ENCODE measurements around the gene COL1A1.

Gene COL1A1

GRCh38 chr17:50213026-50214022 lies 11.9 kb upstream of the COL1A1 start:
- DNase-seq = peak; percentile 60 to 73 (median 63)

- DNase-seq = no peak
Measured at GRCh38 chr17:50212121-50212843, 10.9 kb upstream of the COL1A1 start.

GRCh38 chr17:50211249-50212120 lies 10.1 kb upstream of the COL1A1 start:
- no peak for DNase-seq

GRCh38 chr17:50210240-50211225 lies 9.1 kb upstream of the COL1A1 start:
- peak in 2 of 3 donors; percentile 32 to 43 for DNase-seq

- DNase-seq = peak in 1 of 3 donors; percentile 57
Measured at GRCh38 chr17:50209472-50210239, 8.2 kb upstream of the COL1A1 start.

- no peak for DNase-seq
Measured at GRCh38 chr17:50209133-50209471, 7.7 kb upstream of the COL1A1 start.

- no peak for DNase-seq
Measured at GRCh38 chr17:50208611-50209061, 7.2 kb upstream of the COL1A1 start.

- no peak for DNase-seq
Measured at GRCh38 chr17:50207792-50208567, 6.5 kb upstream of the COL1A1 start.

- DNase-seq = no peak
Measured at GRCh38 chr17:50207315-50207714, 5.9 kb upstream of the COL1A1 start.

GRCh38 chr17:50206604-50207293 lies 5.3 kb upstream of the COL1A1 start:
- DNase-seq = no peak

- DNase-seq = no peak
Measured at GRCh38 chr17:50205963-50206505, 4.6 kb upstream of the COL1A1 start.

- no peak for DNase-seq
Measured at GRCh38 chr17:50205111-50205962, 3.9 kb upstream of the COL1A1 start.

GRCh38 chr17:50204431-50204830 lies 3.0 kb upstream of the COL1A1 start:
- no peak for DNase-seq

GRCh38 chr17:50203604-50204345 lies 2.3 kb upstream of the COL1A1 start:
- no peak for DNase-seq

- peak in 1 of 3 donors; percentile 44 for DNase-seq
Measured at GRCh38 chr17:50203086-50203485, 1.7 kb upstream of the COL1A1 start.

GRCh38 chr17:50200457-50201275 lies 765 bp downstream of the COL1A1 start:
- peak; percentile 85 to 94 (median 93) for DNase-seq

All from suppressor macrophage treated with lipopolysaccharide for 1 hour (primary cell).